Keratinocyte (primary cell): ENCODE data around the gene SAMM50. TPM values are rescaled to one million over a fixed set of nuclear protein-coding genes. Genes with fewer than 3 reads are reported as not detected.

Source experiments
- DNase-seq: peaks from one replicate; pipeline ENCODE4 v3.0.0-alpha.2; 2011; ENCODE audit warnings: low read depth, missing footprints, low spot score
- FAIRE-seq: peaks from 2 replicates; lab custom pipeline; 2011; peaks lifted over from hg19 to GRCh38; lab: Jason Lieb, UNC
- H2AFZ ChIP-seq: 2 replicates; pipeline ENCODE4 v1.6.0; 2012; ENCODE audit warnings: low read length, control low read depth, inconsistent platforms; ENCODE audit not compliant: control insufficient read depth
- H3K27ac ChIP-seq: 2 replicates; pipeline ENCODE4 v1.5.1; 2011; ENCODE audit warnings: low read length; ENCODE audit not compliant: control insufficient read depth, insufficient read depth
- H3K27me3 ChIP-seq: 3 replicates; pipeline ENCODE4 v1.6.0; 2011; ENCODE audit warnings: low read length; ENCODE audit not compliant: control insufficient read depth, insufficient read depth; ENCODE audit errors: extremely low read depth
- H3K36me3 ChIP-seq, 2 experiments: 2 replicates in 1 of 2; 3 replicates in 1 of 2; pipeline ENCODE4 v1.5.1; 2011; ENCODE audit warnings: low read length in 2 of 2, mild to moderate bottlenecking in 1 of 2; ENCODE audit not compliant: control insufficient read depth in 2 of 2, insufficient read depth in 2 of 2; ENCODE audit errors: extremely low read depth in 1 of 2
- H3K4me1 ChIP-seq: 3 replicates; pipeline ENCODE4 v1.5.1; 2011; ENCODE audit warnings: low read length; ENCODE audit not compliant: control insufficient read depth, insufficient read depth; ENCODE audit errors: extremely low read depth
- H3K4me2 ChIP-seq: 3 replicates; pipeline ENCODE4 v1.6.0; 2011; ENCODE audit warnings: low read depth, low read length; ENCODE audit not compliant: control insufficient read depth, insufficient read depth; ENCODE audit errors: extremely low read depth
- H3K4me3 ChIP-seq, 3 experiments: fragments of 200-600 bp in 1 of 3; sonication (generic) in 1 of 3; 2 replicates in 2 of 3; 3 replicates in 1 of 3; pipeline ENCODE4 v1.5.1; 2011 to 2016; ENCODE audit warnings: low read length in 3 of 3, mild to moderate bottlenecking in 3 of 3, control low read depth in 2 of 3, inconsistent platforms in 1 of 3, low read depth in 1 of 3, mixed read lengths in 1 of 3, mixed run types in 1 of 3, moderate library complexity in 1 of 3; ENCODE audit not compliant: control insufficient read depth in 2 of 3, insufficient read depth in 2 of 3; ENCODE audit errors: extremely low read depth in 1 of 3
- H3K79me2 ChIP-seq: 2 replicates; pipeline ENCODE4 v1.6.0; 2012; ENCODE audit warnings: low read length; ENCODE audit not compliant: control insufficient read depth, insufficient read depth
- H3K9ac ChIP-seq: 3 replicates; pipeline ENCODE4 v1.6.0; 2011; ENCODE audit warnings: low read length; ENCODE audit not compliant: control insufficient read depth, insufficient read depth; ENCODE audit errors: extremely low read depth
- H3K9me1 ChIP-seq: 3 replicates; pipeline ENCODE4 v1.6.0; 2011; ENCODE audit warnings: low read length; ENCODE audit not compliant: control insufficient read depth, insufficient read depth; ENCODE audit errors: extremely low read depth
- H3K9me3 ChIP-seq: 2 replicates; pipeline ENCODE4 v1.5.1; 2012; ENCODE audit warnings: low read depth, low read length; ENCODE audit not compliant: control insufficient read depth
- H4K20me1 ChIP-seq: 3 replicates; pipeline ENCODE4 v1.6.0; 2011; ENCODE audit warnings: low read length; ENCODE audit not compliant: control insufficient read depth, insufficient read depth; ENCODE audit errors: extremely low read depth
- EZH2 ChIP-seq: IDR thresholded peaks from one replicate; pipeline ENCODE4 v1.6.1; 2012; ENCODE audit warnings: inconsistent platforms, mild to moderate bottlenecking, low read length, moderate library complexity
- dilution Hi-C: fragments of 300-500 bp; cut with MboI; formaldehyde crosslinking; loops from one replicate; pipeline ENCODE4 v1.7.0; 2020; ENCODE audit warnings: low sequenced_read_pairs; ENCODE audit not compliant: extremely low pct_ligation_motif_present
- polyA plus RNA-seq, 5 experiments: library from polyadenylated mRNA; depleted of rRNA in 3 of 5; stranded (reverse) in 3 of 5; stranded (forward) in 1 of 5; unstranded in 1 of 5; fragments of >200 nt; gene quantifications; 1 replicate in 1 of 5; 2 replicates in 3 of 5; 3 replicates in 1 of 5; pipeline versions ENCODE4 v1.2.1 to v1.2.3, GENCODE V29; 2011 to 2012; ENCODE audit warnings: missing spikeins in 2 of 5, low read depth in 1 of 5, low replicate concordance in 1 of 5
- TF ChIP-seq, protein P1 (sequence below), 3 experiments: IDR thresholded peaks in 1 of 3; conservative IDR thresholded peaks in 1 of 3; optimal IDR thresholded peaks in 1 of 3; 2 replicates in 2 of 3; 3 replicates in 1 of 3; pipeline versions ENCODE3 to v1.5.1; 2011; ENCODE audit warnings: low read length in 3 of 3, mild to moderate bottlenecking in 3 of 3, moderate library complexity in 2 of 3, control low read depth in 1 of 3, inconsistent platforms in 1 of 3; ENCODE audit not compliant: insufficient read depth in 2 of 3; ENCODE audit errors: extremely low read depth in 1 of 3

Gene SAMM50
- polyA plus RNA-seq, 1 donor (not counting 4 experiments of a cell fraction or from before 2014, with no cell fraction given): 54.6 TPM

DNA sequence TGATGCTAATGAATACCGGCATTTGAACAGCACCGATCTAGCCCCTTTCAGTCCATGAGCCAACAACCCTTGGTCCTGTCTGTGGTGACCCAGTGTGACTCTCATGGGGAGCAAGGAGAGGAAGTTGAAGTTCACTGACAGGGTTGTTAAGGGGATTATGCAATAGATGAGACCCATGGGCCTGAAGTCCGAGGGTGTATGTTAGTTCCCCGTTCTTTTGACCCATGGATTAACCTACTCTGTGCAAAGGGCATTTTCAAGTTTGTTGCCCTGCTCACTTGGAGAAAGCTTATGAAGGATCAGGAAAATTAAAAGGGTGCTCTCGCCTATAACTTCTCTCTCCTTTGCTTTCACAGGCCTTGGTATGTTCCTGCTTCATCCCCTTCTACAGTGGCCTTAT is 26.8 kb upstream of the SAMM50 start:
- no peak for DNase-seq
- no peaks in the 10 kb centered on the region for H4K20me1 ChIP-seq
- no peak for FAIRE-seq
- no peaks in the 10 kb centered on the region for H3K27me3 ChIP-seq
- no peak overlapping the region for H2AFZ ChIP-seq
- H3K9ac ChIP-seq: no peak overlapping the region
- H3K9me3 ChIP-seq: no peaks in the 10 kb centered on the region
- TF ChIP-seq EZH2: no peak
- TF ChIP-seq, protein P1, sequence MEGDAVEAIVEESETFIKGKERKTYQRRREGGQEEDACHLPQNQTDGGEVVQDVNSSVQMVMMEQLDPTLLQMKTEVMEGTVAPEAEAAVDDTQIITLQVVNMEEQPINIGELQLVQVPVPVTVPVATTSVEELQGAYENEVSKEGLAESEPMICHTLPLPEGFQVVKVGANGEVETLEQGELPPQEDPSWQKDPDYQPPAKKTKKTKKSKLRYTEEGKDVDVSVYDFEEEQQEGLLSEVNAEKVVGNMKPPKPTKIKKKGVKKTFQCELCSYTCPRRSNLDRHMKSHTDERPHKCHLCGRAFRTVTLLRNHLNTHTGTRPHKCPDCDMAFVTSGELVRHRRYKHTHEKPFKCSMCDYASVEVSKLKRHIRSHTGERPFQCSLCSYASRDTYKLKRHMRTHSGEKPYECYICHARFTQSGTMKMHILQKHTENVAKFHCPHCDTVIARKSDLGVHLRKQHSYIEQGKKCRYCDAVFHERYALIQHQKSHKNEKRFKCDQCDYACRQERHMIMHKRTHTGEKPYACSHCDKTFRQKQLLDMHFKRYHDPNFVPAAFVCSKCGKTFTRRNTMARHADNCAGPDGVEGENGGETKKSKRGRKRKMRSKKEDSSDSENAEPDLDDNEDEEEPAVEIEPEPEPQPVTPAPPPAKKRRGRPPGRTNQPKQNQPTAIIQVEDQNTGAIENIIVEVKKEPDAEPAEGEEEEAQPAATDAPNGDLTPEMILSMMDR (optimal IDR thresholded peaks at IDR 0.05 in 1 of 3, IDR thresholded peaks at IDR 0.05 in 1 of 3, conservative IDR thresholded peaks at IDR 0.05 in 1 of 3; ENCODE audit: extremely low read depth in 1 of 3, insufficient read depth in 2 of 3, low read length in 3 of 3): no peak
- peaks cover 28 to 29% of the 10 kb centered on the region in 2 experiments for H3K36me3 ChIP-seq
- H3K4me1 ChIP-seq: peaks cover 25% of the 10 kb centered on the region
- H3K79me2 ChIP-seq: peaks cover 12% of the 10 kb centered on the region
- H3K4me3 ChIP-seq: no peak overlapping the region
- no peak overlapping the region for H3K27ac ChIP-seq
- H3K4me2 ChIP-seq: no peak overlapping the region
- dilution Hi-C loops: no loop called here
- H3K9me1 ChIP-seq: peaks cover 6% of the 10 kb centered on the region

DNA sequence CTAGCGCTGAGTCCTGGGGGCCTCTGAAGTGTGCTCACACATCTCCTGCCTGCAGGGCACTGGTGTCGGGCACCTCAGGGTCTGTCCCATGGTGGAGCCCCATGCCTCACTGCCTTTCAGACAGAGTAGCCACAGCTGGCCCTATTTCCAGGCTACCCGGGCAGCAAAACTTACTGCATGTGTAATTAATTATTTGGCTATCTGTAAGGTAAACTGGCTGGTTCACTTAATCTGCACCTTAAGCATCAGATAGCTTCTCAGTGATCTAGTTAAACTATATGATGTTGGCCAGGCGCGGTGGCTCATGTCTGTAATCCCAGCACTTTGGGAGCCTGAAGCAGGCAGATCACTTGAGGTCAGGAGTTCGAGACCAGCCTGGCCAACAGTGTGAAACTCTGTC is 26.3 kb upstream of the SAMM50 start:
- H3K36me3 ChIP-seq: peaks cover 30 to 33% of the 10 kb centered on the region in 2 experiments
- no peak overlapping the region for H3K4me3 ChIP-seq
- no peak overlapping the region for H3K4me2 ChIP-seq
- no peak overlapping the region for H3K27ac ChIP-seq
- peaks cover 25% of the 10 kb centered on the region for H3K4me1 ChIP-seq
- no peaks in the 10 kb centered on the region for H3K27me3 ChIP-seq
- FAIRE-seq (no peak), DNase-seq (no peak)
- peaks cover 12% of the 10 kb centered on the region for H3K79me2 ChIP-seq
- H3K9me1 ChIP-seq: peaks cover 6% of the 10 kb centered on the region
- no peak for TF ChIP-seq EZH2
- TF ChIP-seq, protein P1 (optimal IDR thresholded peaks at IDR 0.05 in 1 of 3, IDR thresholded peaks at IDR 0.05 in 1 of 3, conservative IDR thresholded peaks at IDR 0.05 in 1 of 3; ENCODE audit: extremely low read depth in 1 of 3, insufficient read depth in 2 of 3, low read length in 3 of 3): no peak
- no peaks in the 10 kb centered on the region for H3K9me3 ChIP-seq
- H2AFZ ChIP-seq: no peak overlapping the region
- dilution Hi-C loops: no loop called here
- no peak overlapping the region for H3K9ac ChIP-seq
- H4K20me1 ChIP-seq: no peaks in the 10 kb centered on the region
